ENCODE measurements around the gene GRIFIN. TPM values are rescaled to one million over a fixed set of nuclear protein-coding genes. Genes with fewer than 3 reads are reported as not detected.
A peak's percentile ranks its signal among the peaks of the same experiment; 100 is the strongest.

Gene GRIFIN
- not detected in 2 replicates for total RNA-seq
- long read RNA-seq, result 0 reads

- H3K4me3 Mint-ChIP-seq (ENCODE audit: low read depth), result no peak within 1 kb of the TSS
- H3K27ac Mint-ChIP-seq, result no peak within 1 kb of the TSS
- H3K4me1 Mint-ChIP-seq (ENCODE audit: low read depth), result no peaks in the 10 kb centered on the region
- no peak for DNase-seq (ENCODE audit: low spot score, unreplicated experiment)
- TF ChIP-seq CTCF (IDR thresholded peaks at IDR 0.05; ENCODE audit: unreplicated experiment), result no peak
- no peaks in the 10 kb centered on the region for H3K36me3 Mint-ChIP-seq (ENCODE audit: insufficient read depth)
- no peaks in the 10 kb centered on the region for H3K9me3 Mint-ChIP-seq (ENCODE audit: low read depth)
- peaks cover 4% of the 10 kb centered on the region for H3K27me3 Mint-ChIP-seq
Measured at GRCh38 chr7:2476298-2476697, at the start of gene GRIFIN. TSS of gene GRIFIN (minus strand) at chr7:2476398. CDS start at chr7:2476383, 15 bp downstream.

- no peak overlapping the region for H3K4me3 Mint-ChIP-seq (ENCODE audit: low read depth)
- no peak overlapping the region for H3K27ac Mint-ChIP-seq
- peaks cover 22% of the 10 kb centered on the region for H3K4me1 Mint-ChIP-seq (ENCODE audit: low read depth)
- TF ChIP-seq CTCF (IDR thresholded peaks at IDR 0.05; ENCODE audit: unreplicated experiment), result no peak
- no peak for DNase-seq (ENCODE audit: low spot score, unreplicated experiment)
- H3K9me3 Mint-ChIP-seq (ENCODE audit: low read depth), result no peaks in the 10 kb centered on the region
- H3K27me3 Mint-ChIP-seq, result peaks cover 19% of the 10 kb centered on the region
- H3K36me3 Mint-ChIP-seq (ENCODE audit: insufficient read depth), result no peaks in the 10 kb centered on the region
Measured at GRCh38 chr7:2524808-2525657, 48.8 kb upstream of the GRIFIN start.

GRCh38 chr7:2523941-2524807, 48.0 kb upstream of the GRIFIN start:
- no peaks in the 10 kb centered on the region for H3K9me3 Mint-ChIP-seq (ENCODE audit: low read depth)
- peaks cover 19% of the 10 kb centered on the region for H3K27me3 Mint-ChIP-seq
- H3K4me1 Mint-ChIP-seq (ENCODE audit: low read depth), result peaks cover 22% of the 10 kb centered on the region
- no peak for TF ChIP-seq CTCF (IDR thresholded peaks at IDR 0.05; ENCODE audit: unreplicated experiment)
- H3K27ac Mint-ChIP-seq, result peak overlapping the region; percentile 59
- H3K4me3 Mint-ChIP-seq (ENCODE audit: low read depth), result no peak overlapping the region
- no peaks in the 10 kb centered on the region for H3K36me3 Mint-ChIP-seq (ENCODE audit: insufficient read depth)
- peak; percentile 38 for DNase-seq (ENCODE audit: low spot score, unreplicated experiment)

- no peak overlapping the region for H3K27ac Mint-ChIP-seq
- H3K9me3 Mint-ChIP-seq (ENCODE audit: low read depth), result no peaks in the 10 kb centered on the region
- H3K4me1 Mint-ChIP-seq (ENCODE audit: low read depth), result peaks cover 22% of the 10 kb centered on the region
- H3K36me3 Mint-ChIP-seq (ENCODE audit: insufficient read depth), result no peaks in the 10 kb centered on the region
- H3K4me3 Mint-ChIP-seq (ENCODE audit: low read depth), result no peak overlapping the region
- TF ChIP-seq CTCF (IDR thresholded peaks at IDR 0.05; ENCODE audit: unreplicated experiment), result no peak
- H3K27me3 Mint-ChIP-seq, result peaks cover 19% of the 10 kb centered on the region
- no peak for DNase-seq (ENCODE audit: low spot score, unreplicated experiment)
Measured at GRCh38 chr7:2523461-2523936, 47.3 kb upstream of the GRIFIN start.

GRCh38 chr7:2522780-2523433, 46.7 kb upstream of the GRIFIN start:
- no peak for DNase-seq (ENCODE audit: low spot score, unreplicated experiment)
- peaks cover 25% of the 10 kb centered on the region for H3K27me3 Mint-ChIP-seq
- H3K36me3 Mint-ChIP-seq (ENCODE audit: insufficient read depth), result no peaks in the 10 kb centered on the region
- TF ChIP-seq CTCF (IDR thresholded peaks at IDR 0.05; ENCODE audit: unreplicated experiment), result no peak
- no peaks in the 10 kb centered on the region for H3K9me3 Mint-ChIP-seq (ENCODE audit: low read depth)
- H3K27ac Mint-ChIP-seq, result no peak overlapping the region
- peaks cover 18% of the 10 kb centered on the region for H3K4me1 Mint-ChIP-seq (ENCODE audit: low read depth)
- H3K4me3 Mint-ChIP-seq (ENCODE audit: low read depth), result peak overlapping the region; percentile 7

All from progenitor cell of endocrine pancreas (in vitro differentiated cells).